GM19238 (cell line): ENCODE data around the gene BANF1.
"Not testable (repeated sequence)": the region's sequence is repeated elsewhere in the genome, so short reads cannot be mapped to it uniquely, and the experiment has no call there.

Source experiments
- DNase-seq: peaks from one replicate; pipeline ENCODE4 v3.0.0; 2011; ENCODE audit warnings: low spot score; ENCODE audit not compliant: insufficient read length

The BANF1 gene

GRCh38 chr11:66011239-66011784 lies 9.0 kb downstream of the BANF1 start:
- no peak for DNase-seq

- DNase-seq = no peak
Observed at GRCh38 chr11:66011785-66012303, 9.5 kb downstream of the BANF1 start, which contains the start of gene CST6. TSS of gene CST6 (plus strand) at chr11:66012008. CDS start at chr11:66012045, 37 bp downstream.

- DNase-seq = no peak
Observed at GRCh38 chr11:66012371-66012945, 10.2 kb downstream of the BANF1 start.

GRCh38 chr11:66012946-66013761 lies 10.9 kb downstream of the BANF1 start:
- no peak for DNase-seq

- DNase-seq = no peak
Observed at GRCh38 chr11:66013762-66014100, 11.4 kb downstream of the BANF1 start.

- DNase-seq = no peak
Observed at GRCh38 chr11:66014804-66015453, 12.6 kb downstream of the BANF1 start.

GRCh38 chr11:66015454-66015881 lies 13.2 kb downstream of the BANF1 start:
- no peak for DNase-seq

- DNase-seq = no peak
Observed at GRCh38 chr11:66015936-66016792, 13.9 kb downstream of the BANF1 start.

- no peak for DNase-seq
Observed at GRCh38 chr11:66016793-66017177, 14.5 kb downstream of the BANF1 start.

GRCh38 chr11:66017321-66017720 lies 15.0 kb downstream of the BANF1 start:
- no peak for DNase-seq

GRCh38 chr11:66020212-66020611 lies 17.9 kb downstream of the BANF1 start:
- no peak for DNase-seq

GRCh38 chr11:66020618-66021357 lies 18.5 kb downstream of the BANF1 start:
- DNase-seq = no peak

GRCh38 chr11:66022401-66023185 lies 20.3 kb downstream of the BANF1 start:
- DNase-seq = peak; percentile 86

GRCh38 chr11:66023186-66023440 lies 20.8 kb downstream of the BANF1 start:
- DNase-seq = not testable (repeated sequence)

GRCh38 chr11:66026017-66026529 lies 23.8 kb downstream of the BANF1 start, which contains the start of gene CATSPER1:
TSS of gene CATSPER1 (minus strand) at chr11:66026479. CDS start at chr11:66026379, 100 bp downstream.
- DNase-seq = no peak

GRCh38 chr11:66032957-66033735 lies 30.8 kb downstream of the BANF1 start:
- no peak for DNase-seq

- no peak for DNase-seq
Observed at GRCh38 chr11:66035653-66036333, 33.5 kb downstream of the BANF1 start.

GRCh38 chr11:66036334-66036710 lies 34.0 kb downstream of the BANF1 start:
- no peak for DNase-seq
